Fibroblast of upper back skin (primary cell): ENCODE measurements around the gene VSIG1.
A peak's percentile ranks its signal among the peaks of the same experiment; 100 is the strongest.

Source experiments
- DNase-seq: peaks from one replicate; pipeline ENCODE4 v3.0.0-alpha.2; 2013

VSIG1 gene

DNA sequence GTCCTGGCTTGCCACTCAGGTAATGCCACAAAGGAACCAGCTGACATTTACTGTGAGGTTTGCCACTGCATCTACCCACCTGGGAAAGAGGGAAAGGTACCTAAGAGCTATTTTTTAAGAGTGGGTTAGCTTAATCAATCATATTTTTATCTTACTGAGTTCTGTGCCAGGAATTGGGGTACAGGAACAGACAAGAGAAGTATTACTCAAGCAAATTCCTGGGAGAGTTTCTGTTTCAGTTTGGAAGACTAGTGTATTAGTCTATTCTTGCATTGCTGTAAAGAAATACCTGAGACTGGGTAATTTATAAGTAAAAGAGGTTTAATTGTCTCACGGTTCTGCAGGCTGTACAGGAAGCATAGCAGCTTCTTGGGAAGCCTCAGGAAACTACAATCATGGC lies 23.3 kb downstream of the VSIG1 start:
- DNase-seq = no peak

DNA sequence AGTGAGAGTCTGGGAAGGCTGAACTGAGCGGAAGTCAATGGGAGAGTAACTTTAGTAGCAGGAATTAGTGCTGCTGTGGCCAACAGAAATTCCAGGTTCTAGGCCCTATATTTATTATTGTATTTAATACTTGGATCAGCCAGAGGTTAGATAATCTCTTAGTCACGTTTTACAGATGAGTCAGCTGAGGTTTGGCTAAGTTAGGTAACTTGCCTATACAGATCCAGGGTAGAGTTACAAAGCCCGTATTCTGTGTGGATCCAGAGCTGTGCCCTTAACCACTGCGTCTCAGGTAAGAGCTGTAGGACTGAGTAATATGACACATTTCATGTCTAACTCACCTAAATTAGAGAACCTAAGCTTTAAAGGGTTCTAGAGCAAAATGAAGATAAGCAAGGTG lies 26.0 kb downstream of the VSIG1 start:
- DNase-seq = peak; percentile 44

DNA sequence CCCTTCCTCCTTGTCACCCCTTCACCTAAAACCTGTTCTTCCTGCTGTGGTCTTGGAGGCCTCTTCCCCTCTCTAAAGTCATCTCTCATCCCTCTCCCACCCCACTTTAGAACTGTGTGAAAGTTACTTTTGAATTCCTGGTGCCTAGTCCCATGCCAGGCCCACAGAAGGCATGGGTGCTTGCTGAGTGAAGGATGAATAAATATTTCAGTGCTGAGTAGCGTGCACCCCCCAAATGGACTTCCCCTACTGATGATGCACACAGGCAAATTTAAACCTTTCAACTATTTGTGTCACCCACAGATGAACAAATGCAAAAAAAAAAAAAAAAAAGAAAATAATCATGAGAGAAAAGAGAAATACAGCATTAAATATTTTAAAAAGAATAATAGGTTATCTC lies 26.7 kb downstream of the VSIG1 start:
- no peak for DNase-seq

DNA sequence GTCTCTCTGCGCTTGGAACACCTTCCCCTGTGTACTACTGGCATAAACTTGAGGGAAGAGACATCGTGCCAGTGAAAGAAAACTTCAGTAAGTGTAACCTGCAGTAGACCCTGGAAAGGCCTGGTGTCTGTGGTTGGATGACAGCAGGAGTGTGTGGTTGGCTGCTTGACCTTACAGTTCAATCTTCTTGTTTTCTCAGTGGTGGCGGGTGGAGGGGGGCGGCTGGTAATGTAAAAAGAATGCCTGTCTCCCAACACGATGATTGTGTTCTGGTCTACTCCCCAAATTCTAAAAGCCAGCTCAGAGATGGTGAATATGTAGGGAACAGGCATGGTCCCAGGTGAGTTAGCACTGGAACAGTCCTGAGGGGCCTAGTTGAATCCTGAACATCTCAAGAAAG lies 27.9 kb downstream of the VSIG1 start:
- DNase-seq = peak; percentile 37

DNA sequence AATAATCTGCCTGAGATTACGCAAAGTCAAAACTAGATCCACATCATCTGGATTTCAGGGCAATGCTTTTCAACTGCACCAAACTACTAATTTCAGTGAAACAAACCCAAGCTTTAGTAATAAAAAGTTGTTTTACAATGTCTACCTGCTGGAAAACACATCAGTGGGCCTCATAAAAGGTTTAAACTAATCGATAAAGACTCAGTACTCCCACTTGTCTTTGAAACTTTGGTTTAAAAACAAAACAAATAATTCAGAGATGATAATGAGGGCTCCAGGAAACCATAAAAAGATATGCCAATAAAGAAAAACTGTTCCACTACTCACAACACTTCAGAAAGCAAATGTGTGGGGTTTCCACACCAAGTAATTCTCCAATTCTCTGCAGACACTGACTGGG lies 36.2 kb downstream of the VSIG1 start:
- DNase-seq = no peak

DNA sequence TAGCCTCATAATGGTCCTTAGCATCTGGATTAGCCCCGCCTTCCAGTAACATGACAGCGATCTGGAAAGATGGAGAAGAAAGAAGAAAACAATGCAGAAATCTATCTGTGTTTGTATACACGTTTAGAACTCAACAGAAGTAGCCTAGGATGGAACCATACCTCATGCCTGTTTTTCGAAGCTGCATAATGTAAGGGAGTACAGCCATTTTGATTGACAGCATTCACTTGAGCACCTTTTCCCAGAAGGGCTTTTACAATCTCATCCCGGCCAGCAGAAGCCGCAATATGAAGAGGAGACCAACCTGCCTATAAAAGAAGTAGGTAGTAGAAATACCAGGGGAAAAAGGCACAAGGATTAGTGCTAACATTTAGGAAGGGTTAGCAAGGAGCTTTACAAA lies 42.9 kb downstream of the VSIG1 start:
- no peak for DNase-seq

DNA sequence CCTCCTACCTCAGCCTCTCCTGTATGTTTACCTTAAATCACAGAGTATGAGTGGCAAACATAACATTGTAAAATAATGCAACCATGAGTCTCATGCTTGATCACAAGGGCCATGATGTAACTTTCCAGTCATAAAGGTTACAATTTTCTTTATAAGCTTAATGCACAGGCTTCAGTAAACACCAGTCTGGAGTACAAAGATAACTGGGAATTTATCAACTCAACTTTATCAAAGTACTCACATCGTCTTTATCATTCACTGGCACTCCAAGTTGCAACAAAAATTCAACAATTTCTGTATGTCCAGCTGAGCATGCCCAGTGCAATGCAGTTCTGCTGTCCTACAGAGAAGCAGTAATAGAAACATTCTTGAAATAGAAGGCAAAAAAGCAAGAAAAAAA lies 43.6 kb downstream of the VSIG1 start:
- DNase-seq = no peak

DNA sequence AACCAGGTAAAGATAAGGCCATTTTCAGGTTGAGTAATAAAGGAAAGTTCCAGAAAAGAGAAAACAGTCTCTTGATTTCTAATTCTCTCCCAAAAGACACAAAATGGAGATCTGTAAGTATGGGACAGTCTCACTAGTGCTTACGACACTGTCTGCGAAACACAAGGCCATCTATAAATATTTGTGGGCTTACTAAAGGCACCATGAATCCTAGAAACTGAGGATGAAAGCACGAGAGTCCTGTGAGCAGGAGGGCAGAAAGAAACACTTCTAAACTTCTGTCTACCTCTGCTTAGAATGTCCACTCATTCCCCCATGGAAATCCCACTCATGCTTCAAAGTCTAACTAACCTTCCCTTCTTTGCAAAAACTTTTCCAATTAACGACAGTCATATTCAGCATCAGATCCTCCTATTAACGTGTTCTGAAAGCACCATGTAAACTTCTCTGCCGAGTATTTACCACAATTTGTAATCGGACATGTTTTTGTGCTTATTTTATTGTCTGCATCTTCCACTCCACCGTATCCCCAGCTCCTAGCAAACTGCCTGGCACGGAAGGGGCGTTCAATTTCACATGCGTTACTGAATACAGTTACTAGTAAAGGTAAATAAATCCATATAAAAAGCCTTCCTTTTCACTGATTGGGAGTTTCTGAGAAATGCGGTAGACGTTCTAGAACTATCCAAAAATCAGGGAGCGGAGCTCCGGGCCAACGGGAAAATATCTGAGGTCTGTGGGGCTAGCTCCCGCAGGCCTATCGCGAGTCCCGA lies 45.8 kb downstream of the VSIG1 start:
- DNase-seq = peak; percentile 25

DNA sequence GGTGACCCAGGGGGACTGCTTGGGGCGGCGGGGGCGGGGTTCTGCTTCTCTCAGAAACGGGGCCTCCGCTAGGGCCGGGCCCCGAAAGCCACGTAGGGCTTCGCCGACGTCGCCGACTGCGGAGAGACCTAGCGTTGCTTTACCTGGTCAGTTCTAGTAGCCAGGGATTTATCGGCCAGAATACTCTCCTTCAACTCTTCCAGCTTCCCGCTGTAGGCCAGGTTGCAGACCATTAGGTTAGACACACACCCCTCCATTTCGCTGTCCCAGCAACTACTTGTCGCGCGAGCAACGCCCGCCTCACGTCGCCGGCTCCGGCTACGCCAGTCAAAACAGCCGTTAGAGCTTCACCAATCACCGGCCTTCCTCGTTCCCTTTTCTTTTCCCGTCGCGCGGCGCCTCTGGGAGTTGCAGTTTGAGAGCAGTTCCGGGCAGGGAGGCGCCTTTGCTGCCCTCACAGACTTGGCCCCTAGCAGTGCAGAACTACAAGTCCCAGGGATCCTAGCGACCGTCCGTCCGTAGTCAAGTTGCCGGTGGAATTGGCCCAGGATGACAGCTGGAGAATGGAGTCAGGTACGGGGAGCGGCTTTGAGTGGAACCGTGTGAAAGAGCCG lies 46.5 kb downstream of the VSIG1 start, which contains the start of the genes ATG4A and PSMD10:
Gene ATG4A, plus strand, starts transcription at position 515 of the 614 bp plus-strand sequence. Its CDS starts 49 bp downstream, at position 564.
Gene PSMD10, minus strand, starts transcription at position 279 of the 614 bp plus-strand sequence. Its CDS starts 22 bp downstream, at position 257.
- DNase-seq = peak; percentile 94

DNA sequence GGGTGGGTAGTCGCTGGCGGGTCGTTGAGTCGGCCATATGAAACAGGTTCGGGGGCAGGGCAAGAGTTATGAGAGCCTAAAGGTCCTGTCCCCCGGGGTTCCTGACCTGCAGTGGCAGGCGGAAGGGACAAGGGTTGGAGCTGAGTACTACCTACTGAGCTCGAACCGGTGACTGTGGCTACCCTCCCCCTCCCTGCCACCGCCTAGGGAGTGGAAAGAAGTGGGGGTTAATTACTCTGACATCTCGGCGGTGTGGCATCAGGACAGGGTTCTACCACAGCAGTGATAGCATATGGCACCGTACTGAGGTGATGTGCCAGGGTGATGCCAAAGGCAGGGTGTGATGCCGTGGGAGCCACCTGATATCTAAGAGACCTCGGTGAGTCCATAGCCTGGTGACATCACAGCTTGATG lies 47.0 kb downstream of the VSIG1 start:
- DNase-seq = no peak

DNA sequence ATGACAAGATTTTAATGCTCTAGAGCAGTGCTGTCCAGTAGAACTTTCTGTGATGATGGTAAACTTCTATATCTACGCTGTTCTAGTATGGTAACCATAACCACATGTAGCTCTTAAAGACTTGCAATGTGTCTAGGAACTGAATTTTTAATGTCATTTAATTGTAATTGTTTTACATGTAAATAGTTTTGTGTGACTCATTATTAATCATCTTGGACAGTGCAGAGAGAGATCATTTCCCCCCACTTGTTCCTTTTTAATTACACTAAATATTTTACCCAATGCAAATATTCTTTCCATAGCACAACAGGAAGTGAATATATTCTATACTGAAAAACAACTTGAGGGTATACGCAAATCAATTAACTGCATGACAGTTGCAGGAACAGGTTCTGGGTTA lies 52.5 kb downstream of the VSIG1 start:
- DNase-seq = no peak

DNA sequence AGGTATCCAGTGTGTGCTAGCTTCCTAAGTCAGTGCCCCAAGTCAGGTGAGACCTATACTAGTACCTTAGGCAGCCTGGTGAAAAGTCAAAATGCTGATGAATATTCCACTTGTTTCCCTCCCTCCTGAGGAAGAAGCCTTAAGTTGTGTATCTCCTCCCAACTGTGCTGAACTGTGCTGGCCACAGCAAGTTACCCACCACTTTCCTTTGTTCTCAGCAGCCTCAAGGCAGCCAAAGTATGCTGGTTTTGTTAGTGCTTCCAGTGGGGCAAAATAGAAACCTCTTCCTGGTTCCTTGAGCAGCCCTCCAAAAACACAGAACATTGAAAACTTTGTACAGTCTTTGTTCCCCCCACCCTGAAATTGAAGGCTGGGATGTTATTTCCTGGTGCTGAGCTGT lies 60.6 kb downstream of the VSIG1 start:
- no peak for DNase-seq

DNA sequence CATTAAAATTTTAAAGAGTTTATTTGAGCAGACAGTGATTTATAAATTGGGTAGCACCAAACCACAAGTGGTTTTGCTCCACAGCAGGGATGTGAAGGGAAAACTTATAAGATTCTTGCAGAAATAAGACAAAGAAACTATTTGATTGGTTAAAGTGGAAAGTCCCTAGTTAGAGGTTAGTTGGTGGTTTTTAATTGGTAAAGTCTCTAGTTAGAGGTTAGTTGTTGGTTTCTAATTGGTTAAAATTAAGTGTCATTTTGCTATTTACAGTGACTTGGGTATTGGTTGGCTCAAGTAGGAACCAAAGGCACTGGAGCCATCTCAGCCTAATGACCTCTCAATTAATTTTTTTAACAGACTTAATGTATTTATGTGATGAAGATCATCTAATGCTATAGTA lies 69.7 kb downstream of the VSIG1 start:
- DNase-seq = no peak

DNA sequence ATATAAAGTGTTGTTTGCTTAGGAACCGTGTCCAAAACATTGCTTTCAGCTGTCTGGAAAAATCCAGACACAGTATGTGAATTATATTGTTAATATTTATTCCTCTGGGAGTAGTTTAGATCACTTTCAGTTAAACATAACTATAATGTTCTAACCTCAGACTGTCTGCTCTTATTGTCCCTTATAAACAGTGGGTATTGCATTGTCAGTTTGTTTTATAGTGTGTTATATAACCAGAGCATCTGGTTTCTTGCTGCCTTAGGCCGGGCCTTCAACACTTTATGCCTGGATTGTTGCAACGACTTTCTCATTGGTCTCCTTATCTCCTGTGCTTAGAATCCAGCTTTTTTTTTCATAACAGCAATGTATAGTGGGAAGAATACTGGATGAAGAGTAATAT lies 73.1 kb downstream of the VSIG1 start:
- DNase-seq = no peak

DNA sequence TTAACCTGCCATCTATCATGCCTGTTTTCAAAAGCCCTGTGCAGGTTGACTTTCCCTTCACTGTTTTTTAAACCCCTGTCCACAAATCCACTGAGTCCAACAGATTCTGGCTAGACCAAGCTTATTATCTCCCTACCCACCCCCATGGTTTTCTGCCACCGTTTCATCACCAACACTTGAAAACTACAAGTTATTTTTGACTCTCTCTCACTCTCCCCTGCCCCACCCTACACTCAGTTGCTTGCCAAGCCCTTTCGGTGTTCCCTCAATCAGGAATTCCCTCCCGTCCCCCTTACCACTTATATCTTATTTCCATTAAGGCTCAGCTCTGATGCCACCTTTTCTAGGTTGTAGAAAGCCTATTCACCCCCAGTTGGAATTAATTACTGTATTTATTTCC lies 76.4 kb downstream of the VSIG1 start:
- no peak for DNase-seq

DNA sequence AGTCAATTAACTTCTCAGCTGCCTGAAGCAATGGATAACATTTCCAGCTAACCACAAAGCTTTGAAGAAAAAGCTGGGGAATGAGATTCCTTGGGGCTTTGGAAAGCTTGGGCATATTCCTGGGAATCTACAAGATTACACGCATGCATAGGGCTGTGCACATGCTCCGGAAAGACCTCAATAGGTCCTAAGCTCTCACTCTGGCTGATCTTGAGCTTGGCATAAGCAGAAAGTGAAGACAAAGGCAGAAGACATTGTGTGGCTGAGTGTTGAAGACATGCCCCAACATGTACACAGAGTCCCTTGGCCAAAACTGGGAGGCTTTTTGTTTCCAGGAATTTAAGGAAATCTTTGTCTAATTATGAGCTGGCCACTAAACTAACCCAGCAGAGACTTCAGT lies 77.9 kb downstream of the VSIG1 start:
- peak; percentile 54 for DNase-seq

DNA sequence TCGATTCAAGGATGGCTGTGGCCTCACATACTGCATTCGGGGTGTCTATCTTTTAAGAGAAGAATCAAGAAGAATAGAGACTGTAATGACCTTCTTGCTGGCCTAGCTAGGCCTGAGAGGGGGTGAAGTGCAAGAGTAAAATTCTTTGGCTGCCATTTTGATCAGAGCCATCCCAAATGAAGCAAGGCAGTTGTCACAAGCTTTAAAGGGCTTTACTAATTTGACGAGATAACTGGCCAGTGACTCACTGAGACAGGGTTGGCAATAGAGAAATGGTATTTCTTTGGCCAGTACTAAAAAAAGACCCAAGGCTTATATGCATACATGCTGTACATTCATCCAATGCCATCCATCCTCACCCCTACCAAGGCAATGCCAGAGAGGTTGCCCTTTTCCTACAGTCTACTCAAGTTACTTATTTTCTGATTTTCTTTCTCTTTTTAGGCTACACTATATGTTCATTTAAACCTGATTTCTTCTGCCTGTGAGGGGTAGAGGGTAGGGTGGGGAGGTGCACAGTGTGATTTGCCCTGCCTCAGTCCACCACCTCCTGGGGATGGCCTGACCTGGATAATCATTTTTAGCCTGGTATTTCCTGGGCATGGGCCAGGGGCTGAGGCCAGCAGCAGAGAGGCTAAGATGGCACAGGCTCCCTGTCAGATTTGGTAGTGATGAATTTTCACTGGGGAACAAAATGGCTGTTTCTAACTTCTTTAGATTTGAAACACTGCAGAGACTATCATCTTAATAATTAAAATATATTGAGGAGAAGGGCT lies 78.9 kb downstream of the VSIG1 start:
- no peak for DNase-seq

DNA sequence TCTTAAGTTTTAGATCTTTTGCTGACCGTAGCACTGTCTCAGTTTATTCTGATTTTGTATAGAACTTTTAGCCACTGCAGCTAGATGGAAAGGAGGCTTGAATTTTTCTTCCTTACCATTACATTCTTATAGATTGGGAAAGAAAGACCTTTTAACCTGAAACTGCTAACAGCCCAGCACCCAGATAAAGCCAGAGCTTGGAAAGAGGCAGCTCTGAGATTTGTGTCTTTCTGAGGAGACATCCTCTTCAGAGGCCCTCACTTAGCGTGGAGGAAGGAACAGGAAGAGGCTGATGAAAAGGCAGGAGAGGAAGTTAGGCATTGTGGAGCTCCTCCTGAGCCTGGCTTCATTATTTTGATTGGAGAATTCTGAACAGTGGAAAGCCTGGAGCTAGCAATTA lies 81.8 kb downstream of the VSIG1 start:
- no peak for DNase-seq

DNA sequence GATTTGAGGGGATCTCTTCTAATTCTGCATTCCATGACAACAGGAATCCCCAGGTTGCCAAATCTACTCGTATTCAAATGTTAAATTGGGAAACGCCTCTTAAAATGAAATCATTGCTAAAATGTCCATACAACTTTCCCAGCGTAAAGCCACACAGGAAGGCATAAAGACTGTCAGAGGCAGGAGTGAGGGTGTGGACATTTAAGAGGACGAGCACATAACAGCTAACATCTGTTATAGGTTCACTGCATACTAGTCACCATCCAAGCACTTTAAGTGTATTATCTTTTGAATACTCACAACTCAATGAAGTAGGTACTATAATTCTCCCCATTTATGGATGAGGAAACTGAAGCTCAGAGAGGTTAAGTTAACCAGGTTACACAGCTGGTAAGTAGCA lies 82.3 kb downstream of the VSIG1 start:
- DNase-seq = no peak
